H9 (cell line): Measurements from ENCODE around the gene CYTH4. TPM values are rescaled to one million over a fixed set of nuclear protein-coding genes. Genes with fewer than 3 reads are reported as not detected.

Source experiments
- DNase-seq: peaks from one replicate; pipeline ENCODE4 v3.0.0-alpha.2; 2017
- H2AFZ ChIP-seq: one replicate; pipeline ENCODE4 v1.6.1; 2013; ENCODE audit warnings: mild to moderate bottlenecking, low read length, control low read depth, moderate library complexity
- H2AK5ac ChIP-seq: 2 replicates; pipeline ENCODE4 v1.6.1; 2013; ENCODE audit warnings: low read length, control low read depth, mixed read lengths; ENCODE audit not compliant: insufficient read length
- H2BK120ac ChIP-seq: one replicate; pipeline ENCODE4 v1.6.1; 2013; ENCODE audit warnings: low read depth, mild to moderate bottlenecking, low read length, control low read depth, inconsistent platforms; ENCODE audit not compliant: poor library complexity, severe bottlenecking
- H2BK12ac ChIP-seq: 2 replicates; pipeline ENCODE4 v1.6.1; 2013; ENCODE audit warnings: low read length, control low read depth, mixed read lengths, low read depth; ENCODE audit not compliant: insufficient read length
- H2BK15ac ChIP-seq: 2 replicates; pipeline ENCODE4 v1.6.1; 2013; ENCODE audit warnings: low read depth, low read length, control low read depth
- H2BK20ac ChIP-seq: one replicate; pipeline ENCODE4 v1.6.1; 2013; ENCODE audit warnings: low read depth, mild to moderate bottlenecking, low read length, control low read depth, inconsistent platforms; ENCODE audit not compliant: poor library complexity, severe bottlenecking
- H2BK5ac ChIP-seq: 2 replicates; pipeline ENCODE4 v1.6.1; 2013; ENCODE audit warnings: low read length, control low read depth, mixed read lengths; ENCODE audit not compliant: insufficient read length
- H3K14ac ChIP-seq: 2 replicates; pipeline ENCODE4 v1.6.1; 2013; ENCODE audit warnings: low read length, control low read depth; ENCODE audit not compliant: insufficient read depth
- H3K18ac ChIP-seq: 2 replicates; pipeline ENCODE4 v1.6.1; 2013; ENCODE audit warnings: low read depth, mild to moderate bottlenecking, mixed read lengths, low read length, control low read depth; ENCODE audit not compliant: insufficient read length
- H3K23ac ChIP-seq: 2 replicates; pipeline ENCODE4 v1.6.1; 2013; ENCODE audit warnings: low read length, control low read depth, mixed read lengths, low read depth; ENCODE audit not compliant: insufficient read length
- H3K23me2 ChIP-seq: 2 replicates; pipeline ENCODE4 v1.6.1; 2013; ENCODE audit warnings: low read depth, mild to moderate bottlenecking, mixed read lengths, low read length, control low read depth; ENCODE audit not compliant: insufficient read length, poor library complexity, severe bottlenecking
- H3K27ac ChIP-seq: 2 replicates; pipeline ENCODE4 v1.5.1; 2013; ENCODE audit warnings: low read length, control low read depth, mixed read lengths, low read depth; ENCODE audit not compliant: insufficient read length
- H3K27me3 ChIP-seq: 2 replicates; pipeline ENCODE4 v1.6.1; 2013; ENCODE audit warnings: low read length, control low read depth, inconsistent platforms; ENCODE audit not compliant: insufficient read depth
- H3K4ac ChIP-seq: 2 replicates; pipeline ENCODE4 v1.6.1; 2013; ENCODE audit warnings: low read depth, mild to moderate bottlenecking, control low read depth, inconsistent platforms, low read length, moderate library complexity
- H3K4me1 ChIP-seq: 2 replicates; pipeline ENCODE4 v1.6.1; 2013; ENCODE audit warnings: low read length, control low read depth, inconsistent platforms; ENCODE audit not compliant: insufficient read depth
- H3K4me2 ChIP-seq: 2 replicates; pipeline ENCODE4 v1.6.1; 2013; ENCODE audit warnings: low read length, control low read depth, mixed read lengths; ENCODE audit not compliant: insufficient read length, insufficient read depth
- H3K56ac ChIP-seq: 2 replicates; pipeline ENCODE4 v1.6.1; 2013; ENCODE audit warnings: low read depth, mild to moderate bottlenecking, mixed read lengths, low read length, control low read depth; ENCODE audit not compliant: insufficient read length
- H3K79me1 ChIP-seq: 2 replicates; pipeline ENCODE4 v1.6.1; 2013; ENCODE audit warnings: low read depth, mild to moderate bottlenecking, moderate library complexity, low read length, control low read depth, inconsistent platforms; ENCODE audit not compliant: insufficient read depth, poor library complexity, severe bottlenecking
- H3K79me2 ChIP-seq: 2 replicates; pipeline ENCODE4 v1.6.1; 2013; ENCODE audit warnings: low read length, control low read depth, inconsistent platforms; ENCODE audit not compliant: insufficient read depth
- H3K9ac ChIP-seq: 2 replicates; pipeline ENCODE4 v1.6.1; 2013; ENCODE audit warnings: low read length, control low read depth, mixed read lengths; ENCODE audit not compliant: insufficient read length; ENCODE audit errors: extremely low read depth
- H3K9me3 ChIP-seq: one replicate; pipeline ENCODE4 v1.6.1; 2013; ENCODE audit warnings: low read depth, low read length, inconsistent platforms; ENCODE audit not compliant: control insufficient read depth
- H3T11ph ChIP-seq: one replicate; pipeline ENCODE4 v1.6.1; 2013; ENCODE audit warnings: mild to moderate bottlenecking, low read length, control low read depth, inconsistent platforms
- H4K20me1 ChIP-seq: one replicate; pipeline ENCODE4 v1.6.1; 2013; ENCODE audit not compliant: control insufficient read depth, insufficient read length, insufficient read depth
- H4K5ac ChIP-seq: 2 replicates; pipeline ENCODE4 v1.6.1; 2013; ENCODE audit warnings: low read depth, mild to moderate bottlenecking, mixed read lengths, low read length, control low read depth; ENCODE audit not compliant: insufficient read length
- H4K8ac ChIP-seq: replicated peaks from 2 replicates; pipeline ENCODE4 v1.6.1; 2013; ENCODE audit warnings: low read length, control low read depth, mixed read lengths, low read depth; ENCODE audit not compliant: insufficient read length
- H4K91ac ChIP-seq: 2 replicates; pipeline ENCODE4 v1.6.1; 2013; ENCODE audit warnings: low read depth, mild to moderate bottlenecking, moderate library complexity, mixed read lengths, low read length, control low read depth; ENCODE audit not compliant: insufficient read length
- H3K27ac Mint-ChIP-seq, 3 experiments: 2 replicates in 2 of 3; 3 replicates in 1 of 3; pipeline ENCODE4 v1.8.0; 2020 to 2021; ENCODE audit warnings: mixed read lengths in 3 of 3, mild to moderate bottlenecking in 1 of 3, moderate library complexity in 1 of 3
- H3K27me3 Mint-ChIP-seq: 2 replicates; pipeline ENCODE4 v1.8.0; 2021; ENCODE audit warnings: low read depth, mild to moderate bottlenecking, moderate library complexity, mixed read lengths
- H3K36me3 Mint-ChIP-seq, 3 experiments: 2 replicates in 2 of 3; 3 replicates in 1 of 3; pipeline ENCODE4 v1.8.0; 2020 to 2021; ENCODE audit warnings: low read depth in 3 of 3, mixed read lengths in 3 of 3; ENCODE audit not compliant: insufficient read depth in 1 of 3
- H3K4me1 Mint-ChIP-seq, 2 experiments: 2 replicates each; pipeline ENCODE4 v1.8.0; 2020; ENCODE audit warnings: mixed read lengths in 2 of 2
- H3K4me3 Mint-ChIP-seq, 2 experiments: 2 replicates in 1 of 2; 3 replicates in 1 of 2; pipeline ENCODE4 v1.8.0; 2020 to 2021; ENCODE audit warnings: mild to moderate bottlenecking in 2 of 2, mixed read lengths in 2 of 2, moderate library complexity in 1 of 2
- H3K9me3 Mint-ChIP-seq, 2 experiments: 2 replicates in 1 of 2; 3 replicates in 1 of 2; pipeline ENCODE4 v1.8.0; 2020; ENCODE audit warnings: mild to moderate bottlenecking in 2 of 2, mixed read lengths in 2 of 2, moderate library complexity in 1 of 2
- CTCF ChIP-seq: fragments of 200-600 bp; sonication (generic); conservative IDR thresholded peaks from 3 replicates; pipeline ENCODE4 v1.8.0; 2021; ENCODE audit warnings: antibody characterized with exemption, mild to moderate bottlenecking
- WGBS: extraction: QIAGEN DNeasy Blood & Tissue Kit; methylation state at CpG from one replicate; pipeline ENCODE4 v1.1.7; 2013; ENCODE audit warnings: missing lambda C conversion rate, low lambda C conversion rate, mixed read lengths; ENCODE audit not compliant: insufficient read length; ENCODE audit errors: extremely low coverage; 5-methylcytosine and 5-hydroxymethylcytosine counted together
- total RNA-seq: library from RNA; stranded (reverse); gene quantifications from 2 replicates; pipeline ENCODE4 v1.2.1, GENCODE V29; 2021

CYTH4 gene
- total RNA-seq, 1 experiment from 2014 or later = not detected

- no peaks in the 10 kb centered on the region for H3K79me1 ChIP-seq
- H3K23ac ChIP-seq = no peak overlapping the region
- H3T11ph ChIP-seq = no peak overlapping the region
- H3K4me3 Mint-ChIP-seq = no peak overlapping the region
- H4K20me1 ChIP-seq = no peaks in the 10 kb centered on the region
- H3K27me3 ChIP-seq = no peaks in the 10 kb centered on the region
- H2BK12ac ChIP-seq = no peak overlapping the region
- no peak overlapping the region; the same call in 1 of the 2 replicates for H3K14ac ChIP-seq
- no peak overlapping the region for H4K8ac ChIP-seq
- H3K4me2 ChIP-seq = no peak overlapping the region
- no peak overlapping the region for H3K27ac ChIP-seq
- no peak overlapping the region for H4K5ac ChIP-seq
- no peak for DNase-seq
- no peak overlapping the region for H3K18ac ChIP-seq
- no peak overlapping the region for H2BK120ac ChIP-seq
- no peak overlapping the region for H4K91ac ChIP-seq
- H2BK15ac ChIP-seq = no peak overlapping the region
- peaks cover 20 to 27% of the 10 kb centered on the region in 2 experiments for H3K4me1 Mint-ChIP-seq
- H2BK5ac ChIP-seq = no peak overlapping the region
- no CpG with 5 or more reads among the region's 25 CpGs for WGBS
- no peak overlapping the region for H3K9ac ChIP-seq
- no peaks in the 10 kb centered on the region for H3K23me2 ChIP-seq
- H3K27ac Mint-ChIP-seq = peak overlapping the region in 2 of 3 experiments; percentile 18 to 34; a peak in 1 of 7 replicates
- H3K56ac ChIP-seq = no peak overlapping the region
- no peak overlapping the region for H3K4ac ChIP-seq
- no peaks in the 10 kb centered on the region for H3K9me3 ChIP-seq
- H3K27me3 Mint-ChIP-seq = peaks cover 22% of the 10 kb centered on the region
- no peaks in the 10 kb centered on the region for H3K79me2 ChIP-seq
- H3K36me3 Mint-ChIP-seq = no peaks in the 10 kb centered on the region
- no peak overlapping the region for H2BK20ac ChIP-seq
- no peak overlapping the region for H2AK5ac ChIP-seq
- no peak overlapping the region for H2AFZ ChIP-seq
- no peak for TF ChIP-seq CTCF
- no peaks in the 10 kb centered on the region; the same call in 1 of the 2 replicates for H3K4me1 ChIP-seq
- H3K9me3 Mint-ChIP-seq = peaks cover 0 to under 1% of the 10 kb centered on the region in 2 experiments; a peak in 2 of 5 replicates
Measured at GRCh38 chr22:37313376-37314314, 31.3 kb downstream of the CYTH4 start.
